Naive B cell (primary cell): ENCODE measurements around the gene LMO1. TPM values are rescaled to one million over a fixed set of nuclear protein-coding genes. Genes with fewer than 3 reads are reported as not detected.
A peak's percentile ranks its signal among the peaks of the same experiment; 100 is the strongest.

ENCODE experiments used
- ATAC-seq, 2 donors: fragments of 150-1000 bp; cut with Tn5 transposase; 2 replicates each; pipeline ENCODE4 v1.10.0; 2021; ENCODE audit warnings: low read depth in 2 of 2, mild to moderate bottlenecking in 2 of 2, moderate library complexity in 2 of 2
- DNase-seq: peaks from one replicate; pipeline ENCODE4 v3.0.0; 2022
- H3K27ac Mint-ChIP-seq, 6 donors: one replicate each; pipeline ENCODE4 v1.8.0; 2020 to 2022; ENCODE audit warnings: mild to moderate bottlenecking in 6 of 6, mixed read lengths in 6 of 6, moderate library complexity in 5 of 6, inconsistent platforms in 2 of 6
- H3K27me3 Mint-ChIP-seq, 3 donors: one replicate each; pipeline ENCODE4 v1.8.0; 2021 to 2022; ENCODE audit warnings: mixed read lengths in 3 of 3, mild to moderate bottlenecking in 1 of 3
- H3K36me3 Mint-ChIP-seq, 2 donors: one replicate each; pipeline ENCODE4 v1.8.0; 2020 to 2022; ENCODE audit warnings: mixed read lengths in 2 of 2, inconsistent platforms in 1 of 2, mild to moderate bottlenecking in 1 of 2
- H3K4me1 Mint-ChIP-seq, 3 donors: one replicate each; pipeline ENCODE4 v1.8.0; 2020 to 2022; ENCODE audit warnings: mixed read lengths in 3 of 3, inconsistent platforms in 1 of 3, mild to moderate bottlenecking in 1 of 3, moderate library complexity in 1 of 3
- H3K4me3 Mint-ChIP-seq, 8 donors: one replicate each; pipeline ENCODE4 v1.8.0; 2020 to 2022; ENCODE audit warnings: mild to moderate bottlenecking in 8 of 8, mixed read lengths in 8 of 8, moderate library complexity in 8 of 8, inconsistent platforms in 2 of 8
- H3K9me3 Mint-ChIP-seq, 7 donors: one replicate each; pipeline ENCODE4 v1.8.0; 2020 to 2022; ENCODE audit warnings: mixed read lengths in 7 of 7, mild to moderate bottlenecking in 5 of 7, inconsistent platforms in 2 of 7, moderate library complexity in 1 of 7
- polyA plus RNA-seq, 6 donors: library from polyadenylated mRNA; unstranded; fragments of 300-500 nt; fragmentation: Illumina TruSeq; gene quantifications; one replicate each; pipeline ENCODE4 v1.2.3, GENCODE V29; 2021; ENCODE audit warnings: low read depth in 6 of 6

Gene LMO1
- polyA plus RNA-seq, 6 donors from 2014 or later = not detected

- peaks cover 11 to 14% (median 13%) of the 10 kb centered on the region in 3 donors for H3K4me1 Mint-ChIP-seq
- H3K27me3 Mint-ChIP-seq = peaks cover 0 to 5% (median 0%) of the 10 kb centered on the region in 3 donors
- no peak for DNase-seq
- H3K9me3 Mint-ChIP-seq = no peaks in the 10 kb centered on the region
- no peak for ATAC-seq
- H3K4me3 Mint-ChIP-seq = no peak overlapping the region
- no peaks in the 10 kb centered on the region for H3K36me3 Mint-ChIP-seq
- H3K27ac Mint-ChIP-seq = no peak overlapping the region
Measured at GRCh38 chr11:8231979-8232378, 31.7 kb downstream of the LMO1 start.

- H3K36me3 Mint-ChIP-seq = no peaks in the 10 kb centered on the region
- no peak for DNase-seq
- no peak overlapping the region for H3K4me3 Mint-ChIP-seq
- no peaks in the 10 kb centered on the region for H3K9me3 Mint-ChIP-seq
- H3K4me1 Mint-ChIP-seq = peaks cover 11 to 14% (median 13%) of the 10 kb centered on the region in 3 donors
- peaks cover 0 to 5% (median 0%) of the 10 kb centered on the region in 3 donors for H3K27me3 Mint-ChIP-seq
- no peak for ATAC-seq
- H3K27ac Mint-ChIP-seq = no peak overlapping the region
Measured at GRCh38 chr11:8230921-8231847, 32.5 kb downstream of the LMO1 start.

DNA sequence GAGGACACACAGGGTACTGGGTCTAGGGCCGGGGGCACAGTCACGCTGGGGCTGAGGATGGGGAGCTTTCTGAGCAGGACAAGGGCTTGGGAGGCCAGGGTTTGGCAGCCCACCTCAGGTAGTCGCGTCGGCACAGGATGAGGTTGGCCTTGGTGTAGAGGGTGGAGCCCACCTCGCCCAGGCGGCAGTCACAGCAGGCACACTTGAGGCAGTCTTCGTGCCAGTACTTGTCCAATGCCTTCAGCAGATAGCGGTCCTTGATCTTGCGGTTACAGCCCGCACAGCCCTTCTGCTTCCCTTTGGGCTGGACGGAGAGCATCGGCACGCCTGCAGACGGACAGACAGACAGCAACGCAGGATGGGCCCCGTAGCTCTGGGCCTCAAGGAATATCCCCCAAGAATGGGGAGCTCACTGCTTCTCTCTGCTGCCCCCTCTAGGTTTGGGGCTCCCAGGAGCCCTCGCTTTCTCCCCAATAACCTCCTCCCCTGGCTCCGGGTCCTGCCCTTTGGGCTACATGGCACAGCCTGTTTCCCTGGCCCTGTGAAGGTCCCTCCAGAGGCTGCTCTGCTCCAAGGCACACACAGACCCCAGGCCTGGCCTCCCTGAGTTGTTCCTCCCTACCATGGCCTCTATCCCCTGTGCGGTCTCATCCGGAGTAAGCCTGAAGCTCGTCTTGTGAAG lies 33.4 kb downstream of the LMO1 start:
- Mint-ChIP-seq H3K36me3 (no peaks in the 10 kb centered on the region), H3K4me3 (no peak overlapping the region), H3K9me3 (no peaks in the 10 kb centered on the region), H3K27me3 (peaks cover 0 to 5% (median 3%) of the 10 kb centered on the region in 3 donors), H3K4me1 (peaks cover 12 to 16% (median 14%) of the 10 kb centered on the region in 3 donors), H3K27ac (no peak overlapping the region)
- DNase-seq = no peak
- ATAC-seq = no peak

DNA sequence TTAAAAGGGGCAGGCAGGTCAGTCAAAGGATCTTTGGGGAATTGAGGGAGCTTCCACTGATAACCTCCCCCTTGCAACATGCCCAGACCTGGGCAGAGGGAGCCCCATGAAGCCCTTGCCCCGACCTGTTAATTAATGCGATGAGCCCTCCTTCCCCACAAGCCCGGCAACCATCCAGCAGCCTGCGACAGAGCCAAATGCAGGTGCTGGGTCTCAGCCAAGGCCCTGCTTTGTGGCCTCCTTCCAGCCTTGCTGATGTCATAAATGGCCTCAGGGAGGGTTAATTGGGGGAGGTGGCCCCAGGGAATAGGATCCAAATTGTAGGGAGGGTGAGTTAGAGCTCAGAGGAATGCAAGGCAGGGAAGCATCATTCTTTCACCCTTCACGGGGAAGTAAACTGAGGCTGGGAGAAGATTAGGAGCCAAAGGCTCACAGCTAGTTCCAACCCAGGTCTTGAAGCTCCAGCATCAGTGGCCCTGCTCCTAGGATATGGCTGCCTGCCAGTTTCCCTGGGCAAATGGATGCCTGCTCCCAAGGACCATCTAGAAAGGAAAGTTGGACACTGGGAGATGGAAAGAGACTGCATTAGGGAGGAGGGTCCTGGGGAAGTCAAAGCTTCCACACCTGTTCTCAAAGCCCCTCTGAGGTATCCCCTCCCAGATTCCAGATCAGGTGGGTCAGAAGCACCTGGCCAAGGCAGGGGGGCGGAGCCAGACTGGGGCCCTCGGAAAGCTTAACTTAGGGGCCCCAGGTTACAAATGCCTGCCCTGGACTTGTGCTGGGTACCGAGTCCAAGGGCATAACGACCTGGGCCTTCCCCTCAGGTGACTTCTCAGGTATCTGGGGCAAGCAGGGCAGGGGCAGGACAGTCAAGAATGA lies 34.1 kb downstream of the LMO1 start:
- H3K9me3 Mint-ChIP-seq = no peaks in the 10 kb centered on the region
- H3K4me1 Mint-ChIP-seq = peaks cover 6 to 9% (median 7%) of the 10 kb centered on the region in 3 donors

DNA sequence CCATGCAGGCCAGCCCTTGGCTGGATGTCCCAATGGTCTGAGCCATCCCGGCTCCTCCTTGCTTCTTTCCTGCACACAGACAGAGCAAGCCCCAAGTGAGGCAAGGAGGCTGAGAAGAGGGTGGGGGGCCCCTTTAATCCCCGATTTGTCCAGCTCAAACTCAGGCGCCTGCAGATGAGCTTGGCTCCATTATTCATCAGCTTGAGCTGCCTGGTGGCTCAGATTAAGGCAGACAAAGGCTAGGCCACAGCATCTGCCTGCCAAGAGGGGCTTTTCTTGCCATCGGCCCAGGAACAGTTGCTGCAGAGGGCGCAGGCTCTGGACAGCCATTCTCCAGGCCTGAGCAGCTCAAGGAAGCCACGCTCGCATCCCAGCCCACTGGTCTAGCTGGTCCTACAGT lies 35.4 kb downstream of the LMO1 start:
- DNase-seq = no peak
- no peaks in the 10 kb centered on the region for H3K9me3 Mint-ChIP-seq
- peaks cover 3 to 6% (median 5%) of the 10 kb centered on the region in 3 donors for H3K4me1 Mint-ChIP-seq
- no peak overlapping the region for H3K4me3 Mint-ChIP-seq
- no peak for ATAC-seq
- no peak overlapping the region for H3K27ac Mint-ChIP-seq
- H3K36me3 Mint-ChIP-seq = no peaks in the 10 kb centered on the region
- H3K27me3 Mint-ChIP-seq = peaks cover 0 to 18% (median 4%) of the 10 kb centered on the region in 3 donors

More for the DNA sequence above, 34.1 kb downstream of the LMO1 start:
- H3K36me3 Mint-ChIP-seq = no peaks in the 10 kb centered on the region
- H3K27ac Mint-ChIP-seq = peak overlapping the region in 1 of 6 donors; percentile 24
- ATAC-seq (no peak), DNase-seq (no peak)
- H3K27me3 Mint-ChIP-seq = peaks cover 0 to 9% (median 4%) of the 10 kb centered on the region in 3 donors
- no peak overlapping the region for H3K4me3 Mint-ChIP-seq

GRCh38 chr11:8227156-8228152 lies 36.2 kb downstream of the LMO1 start:
- no peaks in the 10 kb centered on the region for H3K9me3 Mint-ChIP-seq
- peaks cover 0 to 19% (median 4%) of the 10 kb centered on the region in 3 donors for H3K27me3 Mint-ChIP-seq
- H3K4me1 Mint-ChIP-seq = peaks cover 3 to 6% (median 5%) of the 10 kb centered on the region in 3 donors
- no peak overlapping the region for H3K27ac Mint-ChIP-seq
- DNase-seq = no peak
- no peak for ATAC-seq
- H3K36me3 Mint-ChIP-seq = no peaks in the 10 kb centered on the region
- H3K4me3 Mint-ChIP-seq = no peak overlapping the region

- H3K27me3 Mint-ChIP-seq = peaks cover 0 to 14% (median 4%) of the 10 kb centered on the region in 3 donors
- peak overlapping the region in 1 of 8 donors; percentile 2 for H3K4me3 Mint-ChIP-seq
- ATAC-seq (peak; percentile 56 to 72), DNase-seq (peak; percentile 48)
- H3K4me1 Mint-ChIP-seq = peaks cover 3 to 6% (median 5%) of the 10 kb centered on the region in 3 donors
- no peaks in the 10 kb centered on the region for H3K36me3 Mint-ChIP-seq
- peak overlapping the region in 2 of 6 donors; percentile 4 to 21 for H3K27ac Mint-ChIP-seq
- no peaks in the 10 kb centered on the region for H3K9me3 Mint-ChIP-seq
Measured at GRCh38 chr11:8225589-8226036, 38.1 kb downstream of the LMO1 start.

- H3K4me3 Mint-ChIP-seq = no peak overlapping the region
- H3K27me3 Mint-ChIP-seq = peaks cover 0 to 14% (median 4%) of the 10 kb centered on the region in 3 donors
- H3K27ac Mint-ChIP-seq = peak overlapping the region in 2 of 6 donors; percentile 47 to 89
- no peak for ATAC-seq
- peaks cover 3 to 6% (median 5%) of the 10 kb centered on the region in 3 donors for H3K4me1 Mint-ChIP-seq
- H3K36me3 Mint-ChIP-seq = no peaks in the 10 kb centered on the region
- no peak for DNase-seq
- H3K9me3 Mint-ChIP-seq = no peaks in the 10 kb centered on the region
Measured at GRCh38 chr11:8224711-8225110, 39.0 kb downstream of the LMO1 start.

GRCh38 chr11:8224161-8224591 lies 39.5 kb downstream of the LMO1 start:
- peaks cover 3 to 6% (median 5%) of the 10 kb centered on the region in 3 donors for H3K4me1 Mint-ChIP-seq
- peak overlapping the region in 1 of 8 donors; percentile 35 for H3K4me3 Mint-ChIP-seq
- no peaks in the 10 kb centered on the region for H3K36me3 Mint-ChIP-seq
- DNase-seq (no peak), ATAC-seq (no peak)
- peak overlapping the region in 1 of 6 donors; percentile 89 for H3K27ac Mint-ChIP-seq
- peaks cover 0 to 14% (median 4%) of the 10 kb centered on the region in 3 donors for H3K27me3 Mint-ChIP-seq
- H3K9me3 Mint-ChIP-seq = no peaks in the 10 kb centered on the region

DNA sequence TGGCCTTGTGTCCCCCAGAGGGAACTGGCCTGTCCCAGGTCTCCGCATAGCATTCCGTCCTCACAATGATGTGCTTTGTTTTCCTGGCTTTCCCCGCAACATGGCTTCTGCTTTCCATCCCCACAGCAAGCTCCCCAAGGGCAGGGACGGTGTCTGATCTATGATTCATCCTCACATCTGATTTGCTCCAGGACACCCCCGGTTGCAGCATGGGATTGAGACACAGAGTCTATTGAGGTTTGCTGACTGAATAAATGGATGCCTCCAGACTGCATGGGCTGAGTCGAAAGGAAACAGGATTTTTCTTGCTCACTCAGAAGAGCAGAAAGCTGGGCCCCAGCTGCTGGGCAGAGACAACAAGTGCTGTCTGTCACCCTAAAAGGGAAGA lies 40.2 kb downstream of the LMO1 start:
- DNase-seq (no peak), ATAC-seq (no peak)
- H3K36me3 Mint-ChIP-seq = no peaks in the 10 kb centered on the region
- H3K4me3 Mint-ChIP-seq = no peak overlapping the region
- H3K27me3 Mint-ChIP-seq = peaks cover 0 to 14% (median 4%) of the 10 kb centered on the region in 3 donors
- H3K4me1 Mint-ChIP-seq = peaks cover 3 to 6% (median 5%) of the 10 kb centered on the region in 3 donors
- no peaks in the 10 kb centered on the region for H3K9me3 Mint-ChIP-seq
- peak overlapping the region in 1 of 6 donors; percentile 84 for H3K27ac Mint-ChIP-seq

DNA sequence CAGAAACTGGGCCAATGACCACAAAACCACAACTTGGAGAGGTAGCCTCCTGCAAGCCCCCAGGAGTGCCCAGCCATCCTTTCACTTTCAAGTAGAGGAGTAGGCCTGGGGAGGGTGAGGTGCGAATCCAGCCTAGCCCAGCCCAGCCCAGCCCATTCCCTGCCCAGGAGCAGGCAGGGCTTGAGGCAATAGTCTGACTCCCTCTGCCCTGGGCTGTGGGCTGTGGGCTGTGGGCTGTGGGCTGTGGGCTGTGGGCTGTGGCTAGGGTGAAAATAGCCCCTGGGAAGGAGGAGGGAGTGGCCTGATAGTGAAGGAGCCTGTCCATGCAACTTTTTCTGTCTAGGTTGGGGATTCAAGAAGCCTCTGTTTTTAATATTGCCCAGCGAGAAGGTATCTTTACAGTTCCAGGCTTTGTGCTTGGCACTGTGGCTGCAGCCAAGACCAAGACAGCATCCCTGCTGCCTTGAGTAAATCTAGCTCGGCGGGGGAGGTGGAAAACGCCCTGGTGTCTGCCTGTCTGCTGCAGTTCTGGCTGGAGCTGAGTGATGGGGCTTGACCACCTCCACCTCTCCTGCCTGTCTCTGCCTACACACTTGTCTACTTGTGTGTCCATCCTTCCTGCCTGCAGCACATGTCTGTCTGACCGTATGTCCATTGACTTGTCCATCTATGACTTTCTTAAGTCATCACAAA lies 40.7 kb downstream of the LMO1 start:
- H3K9me3 Mint-ChIP-seq = no peaks in the 10 kb centered on the region
- no peak overlapping the region for H3K4me3 Mint-ChIP-seq
- peaks cover 3 to 6% (median 5%) of the 10 kb centered on the region in 3 donors for H3K4me1 Mint-ChIP-seq
- peaks cover 0 to 14% (median 4%) of the 10 kb centered on the region in 3 donors for H3K27me3 Mint-ChIP-seq
- H3K36me3 Mint-ChIP-seq = no peaks in the 10 kb centered on the region
- ATAC-seq (no peak), DNase-seq (no peak)
- H3K27ac Mint-ChIP-seq = peak overlapping the region in 2 of 6 donors; percentile 64 to 84
